ENCODE results near the gene AZIN2. TPM values are rescaled to one million over a fixed set of nuclear protein-coding genes. Genes with fewer than 3 reads are reported as not detected.
A peak's percentile ranks its signal among the peaks of the same experiment; 100 is the strongest.

The AZIN2 gene
- total and polyA plus RNA-seq, 2 of the 8 experiments (the other 6 are each of a cell fraction or from before 2014, with no cell fraction given), result 0.22 to 0.91 TPM

DNA sequence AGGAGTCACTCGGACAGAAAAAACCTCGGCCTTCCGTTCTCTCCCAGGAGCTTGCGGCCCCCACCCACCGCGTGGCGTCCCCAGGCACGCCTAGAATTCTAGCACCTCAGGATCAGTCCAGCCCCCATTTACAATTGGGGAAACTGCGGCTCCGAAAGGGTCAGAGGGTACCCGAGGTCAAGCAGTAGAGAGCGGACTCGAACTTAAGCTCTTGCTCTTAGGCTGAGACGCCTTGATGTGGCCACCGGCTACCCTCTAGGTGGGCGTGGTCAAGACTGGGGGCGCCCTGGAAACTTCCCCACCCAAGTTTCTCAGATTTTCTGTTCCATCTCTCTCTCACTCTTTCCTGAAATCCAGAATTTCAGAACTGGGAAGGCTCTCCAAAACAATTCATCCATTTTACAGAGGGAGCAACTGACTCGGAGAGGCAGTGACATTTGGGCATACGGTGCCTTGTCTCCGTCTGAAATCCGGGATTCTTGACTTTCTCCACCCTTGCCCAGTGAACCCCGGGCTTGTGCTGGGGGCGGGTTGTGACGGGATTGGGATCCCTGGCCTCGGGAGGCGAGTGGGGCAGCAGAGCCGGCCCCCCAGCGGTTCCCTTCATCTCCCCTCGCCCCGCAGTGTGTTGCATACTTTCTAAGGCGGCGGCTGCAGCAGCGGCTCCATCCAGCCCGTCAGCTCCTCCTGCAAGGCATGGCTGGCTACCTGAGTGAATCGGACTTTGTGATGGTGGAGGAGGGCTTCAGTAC lies 777 bp downstream of the AZIN2 start:
- ChIA-PET CTCF (ENCODE audit: partially characterized antibody) (interaction anchor here (0.7 to 8.4 kb wide), 12 partner anchors 11 to 209 kb away, joined by 3 to 77 read pairs (median 4); partner anchors contain the start of gene HPCA), POLR2A (ENCODE audit: partially characterized antibody) (interaction anchor here (0.9 to 1.5 kb wide), 5 partner anchors 37 to 268 kb away, joined by 3 to 5 read pairs (median 3); partner anchors contain the start of genes S100PBP and YARS1)
- H3K79me1 ChIP-seq (ENCODE audit: low read depth, low read length), result no peaks in the 10 kb centered on the region
- H4K91ac ChIP-seq (replicated peaks; ENCODE audit: insufficient read length, low read length), result no peak overlapping the region
- no peak overlapping the region for H3K27ac ChIP-seq (ENCODE audit: low read depth, low read length)
- H3K36me3 ChIP-seq (ENCODE audit: control insufficient read depth in 2 of 4, insufficient read depth in 4 of 4, low read length in 3 of 4), result no peaks in the 10 kb centered on the region
- no peak overlapping the region for H2BK15ac ChIP-seq (ENCODE audit: low read length)
- no peak overlapping the region for H3K14ac ChIP-seq (ENCODE audit: insufficient read length)
- H3K9me3 ChIP-seq (ENCODE audit: insufficient read depth in 2 of 2, low read depth in 1 of 2, low read length in 1 of 2), result no peaks in the 10 kb centered on the region
- no peak overlapping the region for H2AK5ac ChIP-seq (ENCODE audit: low read depth, low read length)
- no peak overlapping the region for H4K5ac ChIP-seq (ENCODE audit: insufficient read length, low read depth, low read length)
- 7% methylated on average over 35 of the region's 35 CpGs; no CpG with 5 or more reads in 1 of the 2 experiments for WGBS, 2 experiments (ENCODE audit: extremely low coverage in 1 of 2, insufficient coverage in 1 of 2, insufficient read length in 1 of 2, insufficient replicate concordance in 2 of 2, low coverage in 1 of 2, low lambda C conversion rate in 2 of 2, missing lambda C conversion rate in 1 of 2)
- H3K56ac ChIP-seq (replicated peaks; ENCODE audit: insufficient read length, low read depth, low read length), result no peak overlapping the region
- no peak overlapping the region for H2BK120ac ChIP-seq (replicated peaks; ENCODE audit: low read depth, low read length)
- FAIRE-seq, result no peak
- H3K79me2 ChIP-seq (ENCODE audit: control insufficient read depth in 1 of 2, insufficient read depth in 2 of 2, low read length in 2 of 2), result no peaks in the 10 kb centered on the region
- H4K8ac ChIP-seq (ENCODE audit: extremely low read depth, insufficient read depth, low read length), result no peak overlapping the region
- peak in 1 of 2 experiments; percentile 55 for DNase-seq (ENCODE audit: low read depth in 1 of 2, low spot score in 2 of 2)
- no peak overlapping the region for H2BK20ac ChIP-seq (ENCODE audit: low read length)
- no peak overlapping the region for H3K18ac ChIP-seq (ENCODE audit: extremely low read depth, low read length)
- no peak overlapping the region for H2BK5ac ChIP-seq (ENCODE audit: low read depth, low read length)
- peak overlapping the region; percentile 86 to 92 for H3K4me2 ChIP-seq (ENCODE audit: insufficient read depth in 1 of 2, low read depth in 2 of 2, low read length in 2 of 2)
- no peak overlapping the region for H2BK12ac ChIP-seq (ENCODE audit: low read depth, low read length)
- H3K9ac ChIP-seq (replicated peaks in 1 of 4; ENCODE audit: extremely low read depth in 1 of 4, low read depth in 3 of 4, low read length in 3 of 4), result no peak overlapping the region
- peak overlapping the region; percentile 43 to 63 (median 58) for H3K4me3 ChIP-seq (ENCODE audit: extremely low read depth in 1 of 4, insufficient read depth in 2 of 4, low read depth in 3 of 4, low read length in 4 of 4)
- H3K4ac ChIP-seq (replicated peaks; ENCODE audit: insufficient read length, low read depth, low read length), result no peak overlapping the region
- no peak overlapping the region for H2AFZ ChIP-seq (ENCODE audit: low read length)
- H3K23ac ChIP-seq (ENCODE audit: insufficient read length), result no peak overlapping the region
- peaks cover 0 to 5% (median 4%) of the 10 kb centered on the region in 4 experiments; a peak in 4 of 7 replicates for H3K4me1 ChIP-seq (replicated peaks in 1 of 4; ENCODE audit: control insufficient read depth in 3 of 4, insufficient read depth in 4 of 4, low read length in 3 of 4)
- peaks cover 8% of the 10 kb centered on the region for H3K23me2 ChIP-seq (ENCODE audit: low read depth, low read length)
- H4K20me1 ChIP-seq (replicated peaks in 1 of 2; ENCODE audit: control insufficient read depth in 1 of 2, insufficient read depth in 2 of 2, low read length in 2 of 2), result no peaks in the 10 kb centered on the region
- H3K27me3 ChIP-seq (replicated peaks in 1 of 4; ENCODE audit: control insufficient read depth in 3 of 4, extremely low read depth in 1 of 4, insufficient read depth in 3 of 4, low read length in 3 of 4), result peaks cover 10 to 49% (median 38%) of the 10 kb centered on the region in 4 experiments
- TF ChIP-seq EZH2 (IDR thresholded peaks at IDR 0.05; ENCODE audit: low read depth, low read length, severe bottlenecking), result peak; percentile 57
- TF ChIP-seq, protein P1, sequence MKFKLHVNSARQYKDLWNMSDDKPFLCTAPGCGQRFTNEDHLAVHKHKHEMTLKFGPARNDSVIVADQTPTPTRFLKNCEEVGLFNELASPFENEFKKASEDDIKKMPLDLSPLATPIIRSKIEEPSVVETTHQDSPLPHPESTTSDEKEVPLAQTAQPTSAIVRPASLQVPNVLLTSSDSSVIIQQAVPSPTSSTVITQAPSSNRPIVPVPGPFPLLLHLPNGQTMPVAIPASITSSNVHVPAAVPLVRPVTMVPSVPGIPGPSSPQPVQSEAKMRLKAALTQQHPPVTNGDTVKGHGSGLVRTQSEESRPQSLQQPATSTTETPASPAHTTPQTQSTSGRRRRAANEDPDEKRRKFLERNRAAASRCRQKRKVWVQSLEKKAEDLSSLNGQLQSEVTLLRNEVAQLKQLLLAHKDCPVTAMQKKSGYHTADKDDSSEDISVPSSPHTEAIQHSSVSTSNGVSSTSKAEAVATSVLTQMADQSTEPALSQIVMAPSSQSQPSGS (IDR thresholded peaks at IDR 0.05; ENCODE audit: low read length), result no peak
- TF ChIP-seq GABPA (IDR thresholded peaks at IDR 0.05; ENCODE audit: borderline replicate concordance, insufficient read depth, low read length), result no peak
- TF ChIP-seq POLR2AphosphoS5 (IDR thresholded peaks at IDR 0.05; ENCODE audit: low read depth, low read length), result no peak
- TF ChIP-seq EP300 (IDR thresholded peaks at IDR 0.05; ENCODE audit: borderline replicate concordance in 1 of 2, low read depth in 2 of 2, low read length in 2 of 2), result no peak
- TF ChIP-seq HDAC2 (IDR thresholded peaks at IDR 0.05; ENCODE audit: borderline replicate concordance in 1 of 2, low read depth in 2 of 2, low read length in 2 of 2), result no peak
- TF ChIP-seq CTBP2 (IDR thresholded peaks at IDR 0.05; ENCODE audit: borderline replicate concordance, insufficient read depth, insufficient read length, low read length), result no peak
- TF ChIP-seq NANOG (IDR thresholded peaks at IDR 0.05; ENCODE audit: insufficient read depth, low read depth, low read length, poor library complexity, severe bottlenecking), result no peak

Measured in H1 (cell line).